Progenitor cell of endocrine pancreas (in vitro differentiated cells): ENCODE measurements around the gene TSHB. TPM values are rescaled to one million over a fixed set of nuclear protein-coding genes. Genes with fewer than 3 reads are reported as not detected.

Source experiments
- DNase-seq: peaks from one replicate; pipeline ENCODE4 v3.0.0; 2021; ENCODE audit warnings: low spot score; ENCODE audit not compliant: unreplicated experiment
- H3K27ac Mint-ChIP-seq: 2 replicates; pipeline ENCODE4 v1.8.0; 2021; ENCODE audit warnings: mild to moderate bottlenecking, moderate library complexity, mixed read lengths
- H3K27me3 Mint-ChIP-seq: 2 replicates; pipeline ENCODE4 v1.8.0; 2021; ENCODE audit warnings: mixed read lengths
- H3K36me3 Mint-ChIP-seq: 2 replicates; pipeline ENCODE4 v1.8.0; 2022; ENCODE audit warnings: mixed read lengths; ENCODE audit not compliant: insufficient read depth
- H3K4me1 Mint-ChIP-seq: 2 replicates; pipeline ENCODE4 v1.8.0; 2021; ENCODE audit warnings: low read depth, mixed read lengths
- H3K4me3 Mint-ChIP-seq: 2 replicates; pipeline ENCODE4 v1.8.0; 2021; ENCODE audit warnings: low read depth, mild to moderate bottlenecking, moderate library complexity, mixed read lengths
- H3K9me3 Mint-ChIP-seq: 2 replicates; pipeline ENCODE4 v1.8.0; 2021; ENCODE audit warnings: low read depth, mixed read lengths
- CTCF ChIP-seq: fragments of 200-600 bp; sonication (generic); IDR thresholded peaks from one replicate; pipeline ENCODE4 v1.5.0; 2021; ENCODE audit warnings: antibody characterized with exemption, mild to moderate bottlenecking; ENCODE audit not compliant: unreplicated experiment
- total RNA-seq: library from RNA; stranded (reverse); gene quantifications from 2 replicates; pipeline ENCODE4 v1.2.1, GENCODE V29; 2021

TSHB gene
- total RNA-seq, 1 donor from 2014 or later, result not detected

GRCh38 chr1:115077286-115077983 is 47.8 kb downstream of the TSHB start:
- Mint-ChIP-seq H3K4me3 (no peak overlapping the region), H3K9me3 (no peaks in the 10 kb centered on the region), H3K36me3 (peaks cover 2% of the 10 kb centered on the region), H3K27me3 (no peaks in the 10 kb centered on the region), H3K4me1 (peaks cover 3% of the 10 kb centered on the region), H3K27ac (no peak overlapping the region)
- TF ChIP-seq CTCF, result no peak
- DNase-seq, result no peak

- no peak overlapping the region for H3K27ac Mint-ChIP-seq
- peaks cover 3% of the 10 kb centered on the region for H3K4me1 Mint-ChIP-seq
- peaks cover 2% of the 10 kb centered on the region for H3K36me3 Mint-ChIP-seq
- no peak overlapping the region for H3K4me3 Mint-ChIP-seq
- H3K9me3 Mint-ChIP-seq, result no peaks in the 10 kb centered on the region
- no peak for DNase-seq
- no peak for TF ChIP-seq CTCF
- H3K27me3 Mint-ChIP-seq, result no peaks in the 10 kb centered on the region
These were observed 48.3 kb downstream of the TSHB start for GRCh38 chr1:115077984-115078330.

GRCh38 chr1:115078708-115079107 is 49.1 kb downstream of the TSHB start:
- no peak for DNase-seq
- no peaks in the 10 kb centered on the region for H3K9me3 Mint-ChIP-seq
- H3K36me3 Mint-ChIP-seq, result peaks cover 2% of the 10 kb centered on the region
- TF ChIP-seq CTCF, result no peak
- H3K27me3 Mint-ChIP-seq, result no peaks in the 10 kb centered on the region
- H3K27ac Mint-ChIP-seq, result no peak overlapping the region
- peaks cover 2% of the 10 kb centered on the region for H3K4me1 Mint-ChIP-seq
- H3K4me3 Mint-ChIP-seq, result no peak overlapping the region

- Mint-ChIP-seq H3K4me1 (peaks cover 14% of the 10 kb centered on the region), H3K27me3 (no peaks in the 10 kb centered on the region), H3K27ac (no peak overlapping the region), H3K9me3 (no peaks in the 10 kb centered on the region), H3K4me3 (no peak overlapping the region), H3K36me3 (peaks cover 2% of the 10 kb centered on the region)
- no peak for DNase-seq
- TF ChIP-seq CTCF, result no peak
These were observed 53.3 kb downstream of the TSHB start for GRCh38 chr1:115082949-115083348.

Other genes with a start within 250 kb of the TSHB start
- 52.0 and 60.0 TPM in 2 replicates for gene SIKE1, start 249.1 kb upstream of the TSHB start, total RNA-seq
- gene SYCP1, start 175.0 kb upstream of the TSHB start, total RNA-seq, result not detected in 2 replicates
- gene TSPAN2, start 59.7 kb downstream of the TSHB start, total RNA-seq, result 22.5 and 27.2 TPM in 2 replicates